Measurements from ENCODE around the gene KLHL21.

GRCh38 chr1:6574818-6575217, 27.9 kb downstream of the KLHL21 start:
- TF ChIP-seq CHD1 (IDR thresholded peaks at IDR 0.05; ENCODE audit: low read depth, low read length), result no peak
- TF ChIP-seq, protein P1, sequence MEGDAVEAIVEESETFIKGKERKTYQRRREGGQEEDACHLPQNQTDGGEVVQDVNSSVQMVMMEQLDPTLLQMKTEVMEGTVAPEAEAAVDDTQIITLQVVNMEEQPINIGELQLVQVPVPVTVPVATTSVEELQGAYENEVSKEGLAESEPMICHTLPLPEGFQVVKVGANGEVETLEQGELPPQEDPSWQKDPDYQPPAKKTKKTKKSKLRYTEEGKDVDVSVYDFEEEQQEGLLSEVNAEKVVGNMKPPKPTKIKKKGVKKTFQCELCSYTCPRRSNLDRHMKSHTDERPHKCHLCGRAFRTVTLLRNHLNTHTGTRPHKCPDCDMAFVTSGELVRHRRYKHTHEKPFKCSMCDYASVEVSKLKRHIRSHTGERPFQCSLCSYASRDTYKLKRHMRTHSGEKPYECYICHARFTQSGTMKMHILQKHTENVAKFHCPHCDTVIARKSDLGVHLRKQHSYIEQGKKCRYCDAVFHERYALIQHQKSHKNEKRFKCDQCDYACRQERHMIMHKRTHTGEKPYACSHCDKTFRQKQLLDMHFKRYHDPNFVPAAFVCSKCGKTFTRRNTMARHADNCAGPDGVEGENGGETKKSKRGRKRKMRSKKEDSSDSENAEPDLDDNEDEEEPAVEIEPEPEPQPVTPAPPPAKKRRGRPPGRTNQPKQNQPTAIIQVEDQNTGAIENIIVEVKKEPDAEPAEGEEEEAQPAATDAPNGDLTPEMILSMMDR (conservative IDR thresholded peaks at IDR 0.05; ENCODE audit: low read depth, low read length), result no peak
